Kidney (tissue), 14 donors: ENCODE data around the gene NUTF2. TPM values are rescaled to one million over a fixed set of nuclear protein-coding genes. Genes with fewer than 3 reads are reported as not detected.

Experiments used
- DNase-seq, 5 donors: peaks; one replicate each; pipeline ENCODE4 v3.0.0-alpha.2; 2013 to 2020
- FAIRE-seq: peaks from 2 replicates; lab custom pipeline; 2012; peaks lifted over from hg19 to GRCh38; lab: Jason Lieb, UNC
- H3K27ac ChIP-seq, 2 donors: one replicate each; pipeline ENCODE4 v1.7.0; 2013; ENCODE audit warnings: low read depth in 2 of 2, low read length in 2 of 2, inconsistent platforms in 1 of 2
- H3K27me3 ChIP-seq: one replicate; pipeline ENCODE4 v1.7.1; 2013; ENCODE audit warnings: low read length, inconsistent platforms; ENCODE audit not compliant: control insufficient read depth, insufficient read depth
- H3K36me3 ChIP-seq, 3 donors: one replicate each; pipeline versions ENCODE4 v1.7.0 to v1.7.1; 2013; ENCODE audit warnings: low read length in 3 of 3, control low read depth in 1 of 3, inconsistent platforms in 1 of 3; ENCODE audit not compliant: insufficient read depth in 3 of 3, control insufficient read depth in 2 of 3
- H3K4me1 ChIP-seq, 3 donors: one replicate each; pipeline versions ENCODE4 v1.7.0 to v1.7.1; 2013; ENCODE audit warnings: low read length in 3 of 3, inconsistent platforms in 1 of 3, low read depth in 1 of 3; ENCODE audit not compliant: control insufficient read depth in 2 of 3, insufficient read depth in 2 of 3
- H3K4me3 ChIP-seq, 3 donors: one replicate each; pipeline versions ENCODE4 v1.7.0 to v1.8.1; 2013; ENCODE audit warnings: low read length in 3 of 3, control low read depth in 1 of 3, inconsistent platforms in 1 of 3
- H3K9ac ChIP-seq, 3 donors: one replicate each; pipeline versions ENCODE4 v1.7.0 to v1.7.1; 2013; ENCODE audit warnings: low read length in 3 of 3, control low read depth in 1 of 3, inconsistent platforms in 1 of 3
- H3K9me3 ChIP-seq, 3 donors: one replicate each; pipeline versions ENCODE4 v1.7.0 to v1.7.1; 2013; ENCODE audit warnings: low read length in 3 of 3, control low read depth in 1 of 3, inconsistent platforms in 1 of 3; ENCODE audit not compliant: control insufficient read depth in 2 of 3, insufficient read depth in 1 of 3
- CTCF ChIP-seq: IDR thresholded peaks from 3 replicates; pipeline ENCODE4 v1.5.1; 2012; ENCODE audit warnings: mild to moderate bottlenecking, moderate library complexity, borderline replicate concordance; ENCODE audit not compliant: insufficient read depth; ENCODE audit errors: extremely low read depth
- intact Hi-C: fragments of 100-400 bp; cut with DNase I; formaldehyde crosslinking; loops from one replicate; pipeline ENCODE4 v1.11.1; 2022
- polyA plus RNA-seq: library from polyadenylated mRNA; stranded (reverse); fragments of 350-450 nt; fragmentation: Illumina TruSeq; extraction: RNeasy Lipid Tissue Mini Kit (QIAGEN cat#74804); gene quantifications from one replicate; pipeline ENCODE4 v1.2.3, GENCODE V29; 2014; ENCODE audit warnings: low read depth, low replicate concordance; ENCODE audit not compliant: insufficient read depth
- total RNA-seq: library from RNA; stranded (reverse); fragmentation: NEBNext Ultra II Directional; extraction: Animal tissue kit (Norgen Biotek cat#: 25700); gene quantifications from one replicate; pipeline ENCODE4 v1.2.1, GENCODE V29; 2021
- donor health status: control.
- donor health status: control.
- donor health status: control.
- donor health status: control.
- donor health status: control.
- donor health status: DM: yes; HTN: yes; CAD: no.
- donor health status: Normal renal cell carcinoma (clear cell type).

NUTF2 gene
- total and polyA plus RNA-seq, 2 donors from 2014 or later, result 76.4 to 107 TPM

- H3K27ac ChIP-seq, result no peak overlapping the region
- no peak overlapping the region for H3K4me3 ChIP-seq
- no peaks in the 10 kb centered on the region for H3K9me3 ChIP-seq
- TF ChIP-seq CTCF, result no peak
- peaks cover 0 to 4% (median 0%) of the 10 kb centered on the region in 3 donors for H3K4me1 ChIP-seq
- H3K36me3 ChIP-seq, result peaks cover 0 to 2% (median 0%) of the 10 kb centered on the region in 3 donors
- intact Hi-C loops, result no loop called here
- DNase-seq (no peak), FAIRE-seq (no peak)
- H3K27me3 ChIP-seq, result no peaks in the 10 kb centered on the region
- no peak overlapping the region for H3K9ac ChIP-seq
These were observed 55.0 kb downstream of the NUTF2 start for GRCh38 chr16:67901734-67902133.

- Histone ChIP-seq H3K36me3 (peaks cover 0 to 2% (median 0%) of the 10 kb centered on the region in 3 donors), H3K27ac (no peak overlapping the region), H3K27me3 (no peaks in the 10 kb centered on the region), H3K4me3 (no peak overlapping the region), H3K9me3 (no peaks in the 10 kb centered on the region), H3K4me1 (no peaks in the 10 kb centered on the region), H3K9ac (no peak overlapping the region)
- intact Hi-C loops, result no loop called here
- FAIRE-seq (no peak), DNase-seq (no peak)
- TF ChIP-seq CTCF, result no peak
These were observed 56.1 kb downstream of the NUTF2 start for GRCh38 chr16:67902831-67903230.

- Histone ChIP-seq H3K27me3 (no peaks in the 10 kb centered on the region), H3K36me3 (peaks cover 0 to 27% (median 17%) of the 10 kb centered on the region in 3 donors), H3K4me1 (no peaks in the 10 kb centered on the region), H3K27ac (no peak overlapping the region), H3K4me3 (no peak overlapping the region), H3K9ac (no peak overlapping the region), H3K9me3 (no peaks in the 10 kb centered on the region)
- TF ChIP-seq CTCF, result no peak
- DNase-seq, result no peak
- intact Hi-C loops, result no loop called here
- no peak for FAIRE-seq
These were observed 60.9 kb downstream of the NUTF2 start for GRCh38 chr16:67907397-67908180.
